GF-D8 (cell line): ENCODE measurements around the gene MRTFB.
"Not testable (repeated sequence)": the region's sequence is repeated elsewhere in the genome, so short reads cannot be mapped to it uniquely, and the experiment has no call there.

Source experiments
- DNase-seq: peaks from one replicate; lab custom pipeline; 2025; lab: John Stamatoyannopoulos, UW

The MRTFB gene

DNA sequence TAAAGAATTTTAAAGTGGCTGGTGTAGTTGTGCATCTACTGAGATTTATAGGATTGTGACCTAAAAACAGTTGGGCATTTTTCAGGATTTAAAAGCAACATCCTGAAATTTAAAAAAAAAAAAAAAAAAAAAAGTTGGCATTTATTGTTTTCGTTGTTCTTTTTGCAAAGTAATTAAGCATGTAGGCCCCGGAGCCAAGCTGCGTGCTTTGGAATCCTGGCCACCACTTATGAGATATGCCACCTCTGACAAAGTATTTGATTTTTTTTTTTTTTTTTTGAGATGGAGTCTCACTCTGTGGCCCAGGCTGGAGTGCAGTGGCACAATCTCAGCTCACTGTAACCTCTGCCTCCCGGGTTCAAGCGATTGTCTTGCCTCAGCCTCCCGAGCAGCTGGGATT, 112.8 kb downstream of the MRTFB start:
- DNase-seq = not testable (repeated sequence)

DNA sequence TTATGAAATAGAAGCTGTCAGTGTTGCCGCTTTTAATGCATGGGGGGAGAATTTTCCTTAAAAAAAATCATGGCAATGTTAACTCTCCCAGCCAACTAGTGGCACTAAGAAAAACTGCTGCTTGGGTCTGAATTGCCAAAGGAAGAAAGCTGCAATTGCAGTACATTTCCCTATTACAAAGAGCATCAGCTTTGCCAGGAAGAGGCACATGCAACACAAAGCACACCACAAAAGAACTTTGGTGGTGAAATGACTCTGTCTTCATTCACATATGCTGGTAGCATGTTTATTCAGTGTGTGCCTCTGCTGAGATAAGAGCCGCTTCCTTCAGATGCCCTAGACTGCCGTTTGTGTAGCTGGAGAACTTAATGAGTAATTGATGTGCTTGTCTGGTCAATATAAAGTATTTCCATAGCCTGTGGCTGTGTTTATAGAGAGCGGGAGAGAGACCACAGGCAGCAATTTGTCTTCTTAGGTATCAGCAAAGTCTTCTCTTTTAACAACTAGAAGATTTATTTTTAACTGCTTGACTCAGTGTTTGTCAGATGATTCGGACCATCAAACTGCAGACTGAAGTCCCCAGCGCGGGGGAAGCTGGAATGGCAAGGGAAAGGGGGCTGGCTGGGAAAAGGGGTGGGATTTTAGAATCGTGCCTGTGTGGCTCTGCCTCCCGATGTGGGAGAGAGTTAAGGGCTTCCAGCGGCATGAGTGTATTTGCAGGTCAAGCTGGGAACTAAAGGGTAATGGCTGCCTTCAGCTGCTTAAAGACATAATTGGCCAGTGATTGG, 115.1 kb downstream of the MRTFB start:
- DNase-seq = no peak

DNA sequence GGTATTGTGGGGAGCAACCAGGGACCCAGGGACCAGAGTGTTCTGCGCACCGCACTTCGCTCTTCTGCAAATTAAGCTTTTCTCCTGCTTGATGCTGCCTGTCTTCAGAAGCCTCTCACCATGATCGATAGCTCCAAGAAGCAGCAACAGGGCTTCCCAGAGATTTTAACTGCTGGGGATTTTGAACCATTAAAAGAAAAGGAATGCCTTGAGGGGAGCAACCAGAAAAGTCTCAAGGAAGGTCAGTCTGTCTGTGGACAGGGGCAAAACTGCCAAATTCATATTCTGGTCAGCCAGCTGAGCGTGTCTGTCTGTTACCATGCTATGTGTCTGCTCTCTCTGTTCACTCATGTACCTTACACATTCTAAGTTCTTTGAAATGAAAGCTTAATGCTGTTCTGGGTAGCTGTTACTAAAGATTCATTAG, 115.7 kb downstream of the MRTFB start:
- no peak for DNase-seq

DNA sequence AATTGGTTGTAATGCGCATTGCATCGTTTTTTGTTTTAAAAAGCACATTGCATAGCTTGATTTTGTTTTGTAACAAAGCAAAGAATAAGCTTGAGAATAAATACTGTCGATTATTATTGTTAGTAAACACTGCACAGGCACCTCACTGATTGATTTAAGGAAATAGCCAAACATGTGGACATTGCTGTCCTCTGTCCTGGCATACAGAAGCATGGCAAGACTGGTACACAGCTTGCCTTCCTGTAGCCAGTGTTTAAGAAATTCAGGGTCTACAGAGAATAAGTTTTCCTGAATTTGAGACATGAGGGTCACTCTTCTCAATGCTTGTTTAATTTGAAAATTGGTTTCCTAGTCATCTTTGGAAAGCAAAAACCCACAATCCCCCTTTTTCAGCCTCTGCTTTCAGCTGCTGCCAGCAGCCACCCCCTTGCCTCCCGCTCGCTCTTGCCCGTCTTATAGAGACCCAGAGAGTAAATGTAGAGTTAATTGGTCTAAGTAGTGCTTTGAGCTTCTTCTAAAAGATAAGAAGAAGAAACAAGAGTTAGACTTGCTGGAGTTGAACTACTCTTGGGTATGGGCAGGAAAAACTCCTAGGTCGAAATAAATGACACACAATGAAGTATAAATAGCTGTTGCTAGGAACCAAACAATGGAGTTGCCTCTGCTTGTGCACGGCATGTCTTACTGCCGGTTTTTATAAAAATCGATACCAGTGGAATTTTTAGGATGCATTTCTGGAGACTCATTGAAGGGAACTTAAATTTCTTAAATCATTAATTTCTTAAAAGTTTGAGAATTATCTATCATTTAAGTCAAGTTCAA, 116.6 kb downstream of the MRTFB start:
- no peak for DNase-seq

DNA sequence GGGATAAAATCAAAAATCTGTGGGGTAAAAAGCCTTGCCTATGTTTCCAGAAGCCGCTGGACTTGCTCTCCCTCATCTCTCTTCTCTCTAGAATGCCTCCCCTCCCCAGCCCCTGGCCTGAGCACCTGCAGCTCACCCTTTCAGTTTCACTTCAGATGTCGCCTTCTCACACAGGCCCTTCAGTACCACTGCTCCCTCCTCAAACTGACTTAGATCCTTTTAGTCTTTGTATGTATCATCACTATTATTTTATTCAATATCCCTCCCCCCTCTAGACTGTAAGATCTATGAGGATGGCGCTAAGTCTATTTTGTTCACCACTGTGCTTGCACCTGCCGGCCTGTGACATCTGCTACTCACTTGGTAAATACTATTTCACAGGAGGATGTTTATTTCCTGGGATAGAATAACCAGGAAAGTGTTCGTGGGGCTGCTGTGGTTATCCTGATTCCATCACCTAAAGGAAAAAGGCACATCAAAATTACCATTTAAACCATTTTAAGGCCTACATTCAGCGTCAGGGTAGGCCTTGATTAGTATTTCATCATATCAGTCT, 122.3 kb downstream of the MRTFB start:
- DNase-seq = no peak

- DNase-seq = no peak
Observed at GRCh38 chr16:14194721-14195120, 123.6 kb downstream of the MRTFB start.

GRCh38 chr16:14196011-14196410, 124.9 kb downstream of the MRTFB start:
- no peak for DNase-seq

DNA sequence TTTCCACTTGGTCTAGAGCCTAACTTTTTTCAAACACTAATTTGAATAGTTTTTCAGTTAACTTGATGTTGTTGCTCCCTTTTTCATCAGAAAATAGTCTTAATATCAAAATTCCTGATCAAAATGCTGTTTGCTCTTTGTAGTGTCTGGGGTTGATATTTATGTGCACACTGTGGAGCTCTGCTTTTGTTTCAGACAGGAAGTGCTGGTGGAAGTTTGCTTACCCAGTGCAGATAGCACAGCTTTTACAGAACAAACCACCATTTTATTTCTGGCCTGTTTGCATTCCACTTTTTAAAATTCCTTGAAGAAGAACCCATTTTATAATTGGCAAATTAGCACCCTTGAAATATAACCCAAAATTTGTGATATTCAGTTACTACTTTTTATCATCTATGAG, 125.4 kb downstream of the MRTFB start:
- DNase-seq = no peak

- no peak for DNase-seq
Observed at GRCh38 chr16:14198012-14198411, 126.9 kb downstream of the MRTFB start.

DNA sequence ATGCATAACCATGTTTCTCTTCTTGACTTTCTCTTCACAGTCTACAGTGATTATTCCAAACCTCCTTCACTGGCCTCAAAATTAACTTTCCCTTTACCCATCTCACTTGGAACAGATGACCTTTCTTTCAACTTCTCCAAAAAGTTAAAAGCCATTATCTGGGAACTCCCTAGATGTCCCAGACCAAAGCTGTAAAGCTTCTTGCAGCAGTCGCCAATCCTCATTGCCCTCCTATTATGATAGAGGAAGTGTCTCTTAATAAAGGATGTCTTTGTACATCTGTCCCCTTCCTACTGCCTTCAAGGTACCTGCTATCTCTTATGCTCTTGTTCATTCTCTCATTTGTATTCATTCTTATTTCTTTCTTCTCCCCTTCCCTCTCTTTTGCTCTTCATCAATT, 127.5 kb downstream of the MRTFB start:
- no peak for DNase-seq

DNA sequence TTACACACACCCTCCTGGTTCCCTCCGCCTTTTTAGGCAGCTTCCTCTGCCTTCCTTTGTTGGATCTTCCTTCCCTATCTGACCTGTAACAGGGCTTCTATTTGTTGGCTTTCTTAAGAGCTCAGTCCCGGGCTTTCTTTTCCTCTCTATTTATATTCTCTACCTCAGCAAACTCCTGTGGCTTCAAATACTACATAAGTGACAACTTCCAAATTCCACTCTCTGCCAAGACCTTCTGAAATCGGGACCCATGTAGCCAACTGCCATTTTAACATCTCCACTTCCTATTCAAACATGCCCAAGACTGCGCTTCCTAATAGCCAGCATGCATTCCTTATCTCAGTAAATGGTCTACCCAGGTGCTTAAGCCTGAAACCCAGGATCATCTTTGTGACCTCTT, 128.1 kb downstream of the MRTFB start:
- no peak for DNase-seq

GRCh38 chr16:14199624-14200023, 128.5 kb downstream of the MRTFB start:
- DNase-seq = no peak

GRCh38 chr16:14202095-14202494, 131.0 kb downstream of the MRTFB start:
- DNase-seq = no peak

- DNase-seq = no peak
Observed at GRCh38 chr16:14202697-14203096, 131.6 kb downstream of the MRTFB start.

GRCh38 chr16:14203166-14203565, 132.0 kb downstream of the MRTFB start:
- no peak for DNase-seq

DNA sequence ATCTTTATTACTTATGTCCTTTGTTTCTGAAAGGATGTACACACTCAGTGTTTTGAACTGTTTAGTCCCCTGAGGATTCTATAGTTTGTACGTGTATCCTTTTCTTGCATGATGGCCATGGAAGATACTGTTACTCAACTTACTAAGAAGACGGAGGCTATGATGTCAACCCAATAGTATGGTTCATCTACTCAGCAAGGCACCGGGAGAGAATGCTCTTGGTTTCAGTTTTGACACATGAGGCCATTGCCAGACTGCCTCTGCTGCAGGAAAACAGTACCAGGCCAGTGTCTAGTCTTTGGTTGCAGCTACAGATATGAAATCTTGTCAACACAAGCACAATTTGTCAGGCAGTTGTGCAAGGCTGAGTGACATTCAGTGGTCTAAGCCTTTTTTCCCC, 134.5 kb downstream of the MRTFB start:
- no peak for DNase-seq

DNA sequence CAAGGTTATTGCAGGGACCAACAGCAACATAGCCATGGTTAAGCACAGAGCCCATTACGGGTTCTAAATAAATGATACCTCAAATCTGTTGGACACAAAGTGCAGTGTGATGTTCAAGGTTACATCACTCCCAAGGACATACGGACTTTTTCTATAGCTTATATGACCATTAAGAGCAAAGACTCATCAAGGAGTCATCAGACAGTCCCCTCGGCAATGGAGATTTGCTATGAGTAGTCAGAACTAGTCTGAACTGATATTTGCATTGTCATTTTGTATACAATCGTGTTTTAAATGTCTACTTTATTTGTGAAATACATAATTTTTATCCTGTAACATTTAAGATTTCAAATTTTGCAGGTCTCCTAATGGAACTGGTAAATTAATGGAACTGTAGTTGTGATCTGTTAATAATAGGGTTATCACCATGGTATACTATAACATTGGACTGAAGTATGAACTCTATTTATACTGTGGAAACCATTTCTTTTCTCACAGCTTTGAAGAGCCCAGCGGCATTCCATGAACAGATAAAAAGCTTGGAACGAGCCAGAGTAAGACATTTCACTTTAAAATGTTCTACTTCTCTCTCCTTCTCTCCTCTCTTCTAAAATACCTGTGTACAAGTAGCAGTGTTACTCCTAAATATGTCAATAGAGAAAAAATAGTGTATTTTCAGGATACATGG, 140.9 kb downstream of the MRTFB start:
- DNase-seq = no peak

DNA sequence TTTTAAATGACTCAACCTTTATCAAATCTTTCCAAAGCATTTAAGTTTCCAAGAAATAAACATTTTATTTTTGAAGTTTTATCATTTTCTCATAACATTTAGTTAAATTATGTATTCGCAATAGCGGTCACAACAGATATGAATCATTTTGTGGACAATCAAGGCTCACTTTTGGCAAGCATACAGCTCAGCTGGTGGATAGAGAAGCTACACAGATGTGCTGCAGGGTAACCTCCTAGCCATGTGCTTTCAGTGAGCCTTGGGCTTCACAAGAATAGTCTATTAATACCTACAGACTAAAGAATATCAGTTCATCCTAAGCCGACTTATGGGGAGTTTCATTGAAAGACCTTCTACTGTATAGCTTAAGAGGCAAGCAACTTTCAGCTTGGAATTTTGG, 144.8 kb downstream of the MRTFB start:
- DNase-seq = no peak

DNA sequence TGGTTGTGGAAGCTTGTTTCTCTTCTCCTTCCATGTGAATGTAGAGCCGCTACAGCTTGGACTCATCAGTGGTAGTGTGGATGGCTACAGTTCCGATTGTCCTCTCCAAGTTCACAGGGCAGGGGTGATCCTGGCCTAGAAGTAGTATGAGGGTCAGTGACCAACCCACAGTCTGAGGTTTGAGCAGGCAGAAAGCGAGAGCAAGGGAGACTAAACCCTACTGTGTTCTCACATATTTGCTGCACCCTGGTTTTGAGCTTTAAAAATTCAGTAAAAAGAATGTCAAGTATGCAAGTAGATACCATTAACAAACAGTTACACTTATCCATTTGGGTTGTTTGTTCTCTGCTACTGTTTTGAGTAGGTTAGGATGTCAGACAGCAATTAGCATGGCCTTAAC, 148.9 kb downstream of the MRTFB start:
- DNase-seq = no peak

- no peak for DNase-seq
Observed at GRCh38 chr16:14223632-14224031, 152.5 kb downstream of the MRTFB start.

DNA sequence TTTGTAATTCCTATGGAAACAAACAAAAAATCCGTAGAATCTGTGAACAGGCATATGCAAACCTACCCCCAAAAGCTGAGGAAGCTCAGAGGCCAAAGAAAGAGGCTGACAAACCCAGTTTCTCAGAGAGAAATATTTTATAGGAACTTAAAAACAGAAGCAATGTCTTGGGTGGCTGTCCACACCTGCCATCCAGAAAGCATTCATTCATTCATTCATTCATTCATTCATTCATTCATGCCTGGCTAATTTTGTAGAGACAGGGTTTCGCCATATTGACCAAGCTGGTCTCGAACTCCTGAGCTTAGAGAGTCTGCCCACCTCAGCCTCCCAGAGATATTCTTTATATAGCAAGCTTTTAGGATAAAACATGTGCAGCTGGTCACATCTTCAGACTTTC, 154.3 kb downstream of the MRTFB start:
- DNase-seq = no peak

DNA sequence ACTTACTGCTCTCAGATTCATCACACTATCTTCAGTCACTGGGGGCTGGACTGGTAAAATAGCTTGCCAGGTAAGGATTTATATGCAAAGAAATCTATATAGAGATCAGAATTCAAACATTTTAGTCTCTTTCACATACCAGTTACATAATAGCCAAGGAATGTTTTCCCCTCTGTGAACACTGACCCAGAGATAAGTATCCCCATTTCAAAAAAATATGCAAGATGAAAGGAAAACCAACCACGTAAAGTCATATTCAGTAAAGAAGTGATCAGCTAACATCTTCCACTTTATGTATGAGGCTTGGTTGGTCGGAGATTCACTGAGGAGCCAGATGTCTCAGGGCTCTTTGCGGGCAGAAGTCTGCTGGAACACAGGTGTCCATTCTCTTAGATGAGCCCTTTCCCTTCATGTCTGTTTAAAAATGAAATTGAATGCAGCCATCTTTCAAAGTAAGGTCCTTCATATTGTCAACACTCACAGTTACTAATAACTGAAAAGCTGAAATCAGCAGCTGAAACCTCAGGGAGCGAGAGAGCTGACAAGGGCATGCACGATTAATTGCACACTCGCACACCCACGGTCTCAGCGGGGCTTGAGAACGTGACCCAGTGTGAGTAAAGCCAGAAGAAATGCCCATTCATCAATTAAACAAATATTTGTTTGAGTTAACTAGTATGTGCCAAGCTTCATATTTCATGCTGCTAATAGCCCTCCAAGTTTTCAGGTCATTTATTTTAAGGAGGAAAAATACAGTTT, 161.2 kb downstream of the MRTFB start:
- no peak for DNase-seq
